Activated naive CD4-positive, alpha-beta T cell treated with anti-CD3 and anti-CD28 coated beads, Interleukin-2, amount 10 ng/mL, durations not matched to agents 7 days and 5 days (primary cell): ENCODE data around the gene ABCB8.
A peak's percentile ranks its signal among the peaks of the same experiment; 100 is the strongest.

Experiments
- CTCF ChIA-PET: fragments of 350-600 bp; sonication (Branson Sonifier 250); formaldehyde crosslinking; loops from one replicate; lab custom pipeline; 2021; ENCODE audit warnings: antibody characterized with exemption; lab: Charles Lee
- DNase-seq: peaks from one replicate; pipeline ENCODE4 v3.0.0-alpha.2; 2020
- H3K27ac Mint-ChIP-seq: one replicate; pipeline ENCODE4 v1.8.0; 2021; ENCODE audit warnings: mild to moderate bottlenecking, moderate library complexity, mixed read lengths
- H3K27me3 Mint-ChIP-seq: one replicate; pipeline ENCODE4 v1.8.0; 2021; ENCODE audit warnings: mild to moderate bottlenecking, mixed read lengths
- H3K36me3 Mint-ChIP-seq: one replicate; pipeline ENCODE4 v1.8.0; 2021; ENCODE audit warnings: mixed read lengths
- H3K4me1 Mint-ChIP-seq: one replicate; pipeline ENCODE4 v1.8.0; 2021; ENCODE audit warnings: mixed read lengths
- H3K4me3 Mint-ChIP-seq: one replicate; pipeline ENCODE4 v1.8.0; 2021; ENCODE audit warnings: mild to moderate bottlenecking, moderate library complexity, mixed read lengths
- H3K9me3 Mint-ChIP-seq: one replicate; pipeline ENCODE4 v1.8.0; 2021; ENCODE audit warnings: mixed read lengths

ABCB8 gene

DNA sequence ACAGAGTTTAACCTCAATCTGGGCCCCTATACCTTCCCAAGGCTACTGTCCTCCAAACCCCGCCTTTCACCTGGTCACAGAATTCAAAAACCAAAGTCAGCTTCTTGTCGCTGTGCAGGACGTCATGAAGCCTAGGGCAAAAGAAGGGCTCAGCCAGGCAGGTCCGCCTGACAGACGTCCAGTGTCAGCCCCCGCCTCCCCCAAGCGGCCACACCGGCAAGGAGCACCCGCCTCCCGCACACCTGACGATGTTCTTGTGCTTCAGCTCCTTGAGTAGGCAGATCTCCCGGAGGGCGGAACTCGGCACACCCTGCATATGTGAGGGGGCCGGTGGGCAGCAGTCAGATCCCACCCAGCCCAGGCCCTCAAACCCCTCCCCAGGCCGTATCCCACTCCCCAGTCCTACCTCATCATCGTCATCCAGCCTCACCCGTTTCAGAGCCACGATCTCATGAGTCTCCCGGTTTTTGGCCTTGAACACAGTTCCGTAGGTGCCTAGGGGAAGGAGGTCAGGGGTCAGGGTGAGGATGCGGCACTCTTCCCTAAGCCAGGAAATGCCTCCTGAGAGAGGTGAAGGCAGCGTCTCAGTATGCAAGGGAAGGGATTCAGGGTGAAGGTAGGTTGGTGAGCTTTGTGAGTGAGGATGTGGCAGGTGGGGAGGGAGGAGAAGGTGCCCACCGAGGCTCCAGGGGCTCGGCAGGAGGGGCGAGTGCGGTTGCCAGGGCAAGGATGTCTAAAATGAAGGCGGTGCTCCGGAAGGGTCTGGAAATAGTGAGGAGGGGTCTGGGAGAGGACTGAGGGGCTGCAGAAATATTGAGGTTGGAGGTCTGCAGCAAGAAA is 28.6 kb downstream of the ABCB8 start:
- peaks cover 64% of the 10 kb centered on the region for H3K4me1 Mint-ChIP-seq
- CTCF ChIA-PET: interaction anchor here (1.3 kb wide), 1 partner anchor 54 kb away, joined by 4 read pairs; no protein-coding TSS in a partner anchor
- no peaks in the 10 kb centered on the region for H3K9me3 Mint-ChIP-seq
- peak overlapping the region; percentile 96 for H3K4me3 Mint-ChIP-seq
- peaks cover 6% of the 10 kb centered on the region for H3K36me3 Mint-ChIP-seq
- H3K27ac Mint-ChIP-seq: peak overlapping the region; percentile 68
- DNase-seq: no peak
- H3K27me3 Mint-ChIP-seq: peaks cover 9% of the 10 kb centered on the region

DNA sequence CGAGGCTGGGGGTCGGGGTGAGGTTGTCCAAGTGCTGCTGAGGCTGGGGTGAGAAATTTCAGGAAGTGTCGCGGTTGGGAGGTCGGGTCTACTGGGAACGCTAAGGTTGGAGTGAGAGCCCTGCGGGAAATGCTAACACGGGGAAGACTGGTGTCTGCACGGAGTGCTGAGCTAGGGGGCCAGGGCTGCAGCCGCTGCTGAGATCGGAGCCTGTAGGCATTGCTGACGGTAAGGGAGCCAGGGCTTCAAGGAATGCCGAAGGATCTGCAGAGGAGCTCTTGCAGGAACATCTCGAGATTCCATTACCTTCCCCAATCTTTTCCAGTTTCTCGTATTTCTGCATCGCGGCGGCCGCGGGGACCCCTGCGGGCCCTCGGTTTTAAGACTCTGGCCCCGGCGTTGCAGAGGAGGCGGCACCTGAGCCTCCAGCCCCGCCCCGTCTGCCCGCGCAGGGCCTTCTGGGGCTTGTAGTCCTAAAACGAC is 29.3 kb downstream of the ABCB8 start, which contains the start of gene CDK5:
CDK5 (minus strand) TSS at position 392 of the 483 bp plus-strand sequence; CDS start at position 343, 49 bp downstream.
- H3K4me1 Mint-ChIP-seq: peaks cover 61% of the 10 kb centered on the region
- DNase-seq: no peak
- peaks cover 2% of the 10 kb centered on the region for H3K27me3 Mint-ChIP-seq
- peak within 1 kb of the TSS; percentile 94 for H3K27ac Mint-ChIP-seq
- CTCF ChIA-PET: interaction anchor here (1.3 kb wide), 1 partner anchor 53 kb away, joined by 4 read pairs; no protein-coding TSS in a partner anchor
- H3K9me3 Mint-ChIP-seq: no peaks in the 10 kb centered on the region
- H3K36me3 Mint-ChIP-seq: peaks cover 5% of the 10 kb centered on the region
- H3K4me3 Mint-ChIP-seq: peak within 1 kb of the TSS; percentile 96

DNA sequence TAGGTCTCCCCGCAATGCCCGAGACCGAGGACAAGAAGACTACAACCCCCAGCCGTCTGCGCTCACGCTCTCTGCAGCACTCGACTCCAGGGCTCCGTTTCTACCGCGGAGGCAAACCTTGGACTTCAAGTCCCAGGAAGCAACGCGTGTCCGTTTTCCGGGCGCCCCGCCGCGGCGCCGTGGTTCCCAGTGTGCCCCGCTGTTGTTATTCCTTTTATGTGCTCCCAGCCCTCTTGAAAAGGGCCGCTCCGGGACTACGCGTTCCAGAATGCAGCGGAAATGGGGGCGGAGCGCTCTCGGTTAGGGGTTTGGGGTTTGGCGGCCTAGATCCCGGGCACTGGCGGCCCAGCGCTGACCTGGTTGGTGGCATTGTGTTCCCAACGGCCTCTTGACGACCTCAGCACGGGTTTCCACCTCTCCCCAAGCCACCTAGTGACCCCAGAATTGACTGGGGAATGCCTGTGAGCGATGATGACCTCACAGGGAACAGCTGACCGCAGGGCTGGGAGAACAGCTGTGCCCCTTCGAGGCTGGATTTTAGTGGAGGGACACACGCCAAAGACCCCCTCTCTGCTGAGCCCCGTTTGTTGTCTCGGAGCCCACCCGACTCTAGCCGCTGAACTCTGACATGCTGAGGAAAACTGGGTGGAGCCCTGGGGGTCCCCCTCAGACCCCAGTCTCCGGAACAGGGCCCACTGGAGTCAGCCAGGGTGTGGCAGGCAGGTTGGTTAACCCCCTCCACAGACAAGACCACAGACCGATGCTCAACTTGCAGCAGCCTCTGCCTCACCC is 29.9 kb downstream of the ABCB8 start:
- DNase-seq: peak; percentile 99
- Mint-ChIP-seq H3K36me3 (peaks cover 2% of the 10 kb centered on the region), H3K27ac (peak overlapping the region; percentile 94), H3K27me3 (no peaks in the 10 kb centered on the region), H3K4me1 (peaks cover 55% of the 10 kb centered on the region), H3K9me3 (no peaks in the 10 kb centered on the region), H3K4me3 (peak overlapping the region; percentile 96)
- CTCF ChIA-PET: no interaction called here

DNA sequence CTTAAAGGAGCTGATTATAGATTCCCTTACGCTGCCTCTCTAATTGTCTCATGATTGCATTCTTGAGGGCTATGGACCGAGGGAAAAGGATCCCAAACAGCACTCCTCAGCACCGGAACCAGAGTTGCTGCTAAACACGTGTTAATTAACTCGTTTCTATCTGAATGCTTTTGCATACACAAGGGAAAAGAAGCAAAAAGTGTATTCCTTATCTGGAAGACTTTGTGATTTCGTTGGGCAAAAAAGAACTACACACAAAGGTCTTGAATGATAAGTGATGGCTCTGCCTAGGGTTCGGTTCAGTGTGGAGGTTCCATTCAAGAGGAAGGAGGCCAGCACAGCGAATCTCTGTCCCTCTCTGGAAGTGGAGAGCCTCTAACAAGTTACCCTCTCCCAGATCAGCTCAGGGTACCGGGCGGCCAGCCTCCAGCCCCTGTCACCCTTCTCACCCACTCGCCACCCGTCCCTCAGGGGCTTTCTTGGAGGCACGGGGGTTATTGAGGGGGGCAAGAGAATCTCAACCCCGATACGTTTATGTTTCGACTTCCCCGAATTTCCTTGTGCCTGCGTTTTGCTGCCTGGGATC is 30.6 kb downstream of the ABCB8 start:
- peak; percentile 38 for DNase-seq
- peak overlapping the region; percentile 94 for H3K27ac Mint-ChIP-seq
- H3K4me1 Mint-ChIP-seq: peaks cover 50% of the 10 kb centered on the region
- H3K9me3 Mint-ChIP-seq: no peaks in the 10 kb centered on the region
- CTCF ChIA-PET: interaction anchor here (1.8 kb wide), 1 partner anchor 52 kb away, joined by 7 read pairs; no protein-coding TSS in a partner anchor
- peaks cover 6% of the 10 kb centered on the region for H3K36me3 Mint-ChIP-seq
- H3K27me3 Mint-ChIP-seq: no peaks in the 10 kb centered on the region
- peak overlapping the region; percentile 96 for H3K4me3 Mint-ChIP-seq

DNA sequence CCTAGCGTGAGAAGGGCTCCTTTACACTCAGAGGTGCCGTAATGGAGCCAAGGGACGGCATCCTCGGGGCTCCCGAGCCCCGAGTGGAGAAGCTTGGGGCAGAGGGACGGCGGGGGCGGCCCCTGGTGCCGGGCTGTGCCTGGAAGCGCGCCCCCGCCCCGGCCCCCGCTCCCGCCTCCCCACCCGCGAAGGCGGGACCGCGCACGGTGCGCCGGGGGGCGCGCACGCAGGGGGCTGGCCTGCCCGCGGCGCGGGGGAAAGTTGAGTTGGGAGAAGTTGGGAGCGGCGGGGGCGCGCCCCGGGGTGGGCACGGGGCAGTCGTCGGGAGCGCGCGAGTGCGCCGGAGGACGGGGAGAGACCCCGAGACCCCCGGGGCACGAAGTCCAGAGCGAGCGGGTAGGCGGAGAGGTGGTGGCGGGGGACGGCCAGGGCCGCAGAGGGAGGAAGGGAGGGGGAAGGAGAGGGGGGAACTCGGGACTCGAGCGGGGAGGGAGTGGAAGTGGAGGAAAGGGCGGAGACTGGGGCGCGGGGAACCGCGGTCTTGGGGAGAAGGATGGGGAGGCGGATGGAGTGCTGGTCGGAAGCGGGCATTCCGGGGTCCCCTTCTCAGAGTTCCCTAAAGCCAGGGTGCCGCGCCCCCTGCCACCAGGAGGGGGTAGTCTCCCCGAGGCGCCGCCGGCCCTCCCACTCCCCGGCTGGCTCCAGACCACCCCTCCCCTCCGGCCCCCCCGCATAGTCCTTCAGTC is 31.3 kb downstream of the ABCB8 start, which contains the start of gene SLC4A2:
SLC4A2 (plus strand) TSS at position 223 of the 746 bp plus-strand sequence. CDS start 2,399 bp downstream, outside the sequence.
- Mint-ChIP-seq H3K9me3 (no peaks in the 10 kb centered on the region), H3K27me3 (no peaks in the 10 kb centered on the region), H3K36me3 (peaks cover 8% of the 10 kb centered on the region), H3K27ac (peak within 1 kb of the TSS; percentile 94), H3K4me1 (peaks cover 48% of the 10 kb centered on the region), H3K4me3 (peak within 1 kb of the TSS; percentile 96)
- CTCF ChIA-PET: interaction anchor here (0.7 to 1.8 kb wide), 2 partner anchors 40 to 51 kb away, joined by 3 to 7 read pairs; no protein-coding TSS in a partner anchor
- peak; percentile 79 for DNase-seq

DNA sequence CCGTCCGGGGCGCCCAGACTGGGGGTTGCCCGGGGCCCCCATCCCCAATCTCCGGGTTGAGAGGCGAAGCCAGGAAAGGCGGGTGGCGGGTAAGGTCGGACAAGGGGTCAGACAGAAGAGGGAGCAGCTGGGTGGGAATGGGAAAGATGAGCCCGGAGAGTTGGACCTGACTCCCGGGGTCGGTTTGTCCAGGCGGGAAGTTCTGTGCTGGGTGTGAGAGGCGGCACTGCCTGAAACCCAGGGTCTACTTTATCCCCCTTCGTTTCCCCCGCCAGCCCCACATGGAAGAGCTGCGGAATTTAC is 31.8 kb downstream of the ABCB8 start:
- no peak for DNase-seq
- H3K9me3 Mint-ChIP-seq: no peaks in the 10 kb centered on the region
- peak overlapping the region; percentile 7 for H3K27ac Mint-ChIP-seq
- peaks cover 10% of the 10 kb centered on the region for H3K36me3 Mint-ChIP-seq
- H3K4me1 Mint-ChIP-seq: peaks cover 48% of the 10 kb centered on the region
- no peaks in the 10 kb centered on the region for H3K27me3 Mint-ChIP-seq
- CTCF ChIA-PET: interaction anchor here (0.7 to 1.8 kb wide), 4 partner anchors 17 to 51 kb away, joined by 3 to 7 read pairs (median 4); no protein-coding TSS in a partner anchor
- peak overlapping the region; percentile 96 for H3K4me3 Mint-ChIP-seq

DNA sequence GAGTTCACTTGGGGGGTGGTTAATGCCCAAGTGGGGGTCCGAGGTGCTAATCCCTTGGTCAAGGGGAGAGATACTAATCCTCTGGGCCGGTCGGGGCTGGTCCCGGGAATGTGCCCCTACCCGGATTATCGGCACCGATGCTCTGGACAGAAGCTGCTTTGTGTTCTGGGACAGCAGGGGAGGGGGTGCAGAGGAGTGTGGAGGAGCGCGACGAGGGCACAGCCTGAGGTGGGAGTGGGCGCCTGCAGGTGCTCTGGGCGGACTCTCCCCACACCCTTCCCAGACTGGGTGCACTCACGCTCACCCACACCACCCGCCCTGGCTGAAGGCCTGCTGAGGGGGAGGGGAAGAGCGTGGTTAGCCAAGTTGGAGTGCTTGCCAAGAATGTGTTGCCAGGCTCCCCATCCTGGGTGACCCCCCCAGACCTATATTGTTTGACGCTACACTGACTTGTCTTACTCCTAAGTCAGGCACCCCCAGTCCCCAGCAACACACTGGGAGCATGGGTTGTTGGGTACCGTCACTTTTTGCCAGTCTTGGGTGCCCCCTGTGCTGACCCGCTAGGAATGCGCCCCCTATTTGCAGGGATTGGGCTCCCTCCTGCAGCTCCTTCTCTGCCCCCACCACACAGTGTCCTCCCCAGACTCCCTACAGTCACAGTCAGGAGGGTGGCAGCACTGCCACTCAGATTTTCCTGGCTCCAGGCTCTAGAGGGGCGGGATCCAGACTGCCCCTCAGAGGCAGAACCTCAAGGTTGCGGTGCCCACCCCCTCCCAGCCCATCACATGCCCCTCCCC is 32.4 kb downstream of the ABCB8 start:
- Mint-ChIP-seq H3K4me3 (peak overlapping the region; percentile 96), H3K9me3 (no peaks in the 10 kb centered on the region), H3K27me3 (no peaks in the 10 kb centered on the region), H3K36me3 (peaks cover 13% of the 10 kb centered on the region), H3K27ac (peak overlapping the region; percentile 7), H3K4me1 (peaks cover 48% of the 10 kb centered on the region)
- CTCF ChIA-PET: interaction anchor here (0.6 to 1.8 kb wide), 5 partner anchors 16 to 55 kb away, joined by 3 to 7 read pairs (median 3); no protein-coding TSS in a partner anchor
- DNase-seq: peak; percentile 28

DNA sequence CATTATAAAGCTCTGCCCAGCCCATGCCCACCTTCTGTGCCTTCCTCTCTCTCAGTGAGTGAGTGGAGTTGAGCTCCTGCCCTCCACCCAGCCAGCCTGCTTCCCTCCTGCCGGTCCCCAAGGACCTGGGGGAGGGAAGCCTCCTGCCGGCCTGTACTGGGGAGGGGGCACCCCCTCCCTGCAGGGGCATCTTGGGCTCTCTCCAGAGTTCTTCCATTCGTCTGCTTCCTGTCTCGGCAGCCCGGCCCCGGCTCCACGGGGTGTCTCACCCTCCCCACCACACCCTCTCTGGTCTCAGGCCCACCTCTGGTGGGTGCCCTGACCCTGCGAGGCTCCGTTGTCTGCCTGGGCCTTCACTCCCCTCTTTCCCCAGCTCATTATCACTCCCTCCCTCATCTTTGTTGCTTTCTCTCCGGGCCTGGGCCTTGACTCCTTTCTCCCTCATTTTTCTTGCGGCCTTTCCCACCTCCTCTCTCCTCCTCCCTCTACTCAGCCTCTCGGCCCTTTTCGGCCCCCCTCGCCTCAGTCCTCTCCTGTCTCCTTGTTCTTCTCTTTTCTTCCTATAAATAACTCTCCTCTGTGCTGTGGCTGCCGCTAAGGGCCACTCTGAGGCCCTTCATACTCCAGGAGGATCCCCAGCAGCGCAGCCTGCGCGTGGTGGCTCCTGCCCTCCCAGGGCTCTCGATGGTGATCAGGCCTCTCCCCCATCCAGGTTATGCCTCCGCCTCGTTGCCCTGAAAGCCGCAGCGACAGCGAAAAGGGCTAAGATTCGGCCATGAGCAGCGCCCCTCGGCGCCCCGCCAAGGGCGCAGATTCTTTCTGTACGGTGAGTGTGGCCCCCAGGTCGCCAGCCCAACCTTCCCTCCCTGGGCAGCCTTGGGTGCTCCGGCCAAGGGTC is 33.2 kb downstream of the ABCB8 start:
- Mint-ChIP-seq H3K27me3 (no peaks in the 10 kb centered on the region), H3K4me3 (peak overlapping the region; percentile 96), H3K4me1 (peaks cover 42% of the 10 kb centered on the region), H3K36me3 (peaks cover 13% of the 10 kb centered on the region), H3K9me3 (no peaks in the 10 kb centered on the region), H3K27ac (no peak overlapping the region)
- no peak for DNase-seq
- CTCF ChIA-PET: no interaction called here

DNA sequence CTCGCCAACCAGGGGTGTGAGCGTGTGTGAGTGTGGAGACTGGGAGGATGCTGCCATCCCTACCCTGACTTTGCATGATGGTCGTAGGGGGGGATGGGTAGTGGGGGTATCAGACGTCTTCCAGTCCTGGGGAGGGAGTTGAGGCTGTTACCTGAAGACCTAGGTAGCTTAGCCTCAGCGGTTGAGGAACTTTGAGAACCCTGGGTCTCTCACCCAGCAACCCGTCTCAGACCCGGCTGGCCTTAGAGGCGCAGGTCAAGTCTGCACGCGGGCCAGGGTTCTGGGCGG is 33.8 kb downstream of the ABCB8 start:
- H3K27ac Mint-ChIP-seq: no peak overlapping the region
- peaks cover 12% of the 10 kb centered on the region for H3K36me3 Mint-ChIP-seq
- peaks cover 36% of the 10 kb centered on the region for H3K4me1 Mint-ChIP-seq
- no peaks in the 10 kb centered on the region for H3K9me3 Mint-ChIP-seq
- H3K4me3 Mint-ChIP-seq: peak overlapping the region; percentile 96
- CTCF ChIA-PET: no interaction called here
- DNase-seq: no peak
- H3K27me3 Mint-ChIP-seq: no peaks in the 10 kb centered on the region

DNA sequence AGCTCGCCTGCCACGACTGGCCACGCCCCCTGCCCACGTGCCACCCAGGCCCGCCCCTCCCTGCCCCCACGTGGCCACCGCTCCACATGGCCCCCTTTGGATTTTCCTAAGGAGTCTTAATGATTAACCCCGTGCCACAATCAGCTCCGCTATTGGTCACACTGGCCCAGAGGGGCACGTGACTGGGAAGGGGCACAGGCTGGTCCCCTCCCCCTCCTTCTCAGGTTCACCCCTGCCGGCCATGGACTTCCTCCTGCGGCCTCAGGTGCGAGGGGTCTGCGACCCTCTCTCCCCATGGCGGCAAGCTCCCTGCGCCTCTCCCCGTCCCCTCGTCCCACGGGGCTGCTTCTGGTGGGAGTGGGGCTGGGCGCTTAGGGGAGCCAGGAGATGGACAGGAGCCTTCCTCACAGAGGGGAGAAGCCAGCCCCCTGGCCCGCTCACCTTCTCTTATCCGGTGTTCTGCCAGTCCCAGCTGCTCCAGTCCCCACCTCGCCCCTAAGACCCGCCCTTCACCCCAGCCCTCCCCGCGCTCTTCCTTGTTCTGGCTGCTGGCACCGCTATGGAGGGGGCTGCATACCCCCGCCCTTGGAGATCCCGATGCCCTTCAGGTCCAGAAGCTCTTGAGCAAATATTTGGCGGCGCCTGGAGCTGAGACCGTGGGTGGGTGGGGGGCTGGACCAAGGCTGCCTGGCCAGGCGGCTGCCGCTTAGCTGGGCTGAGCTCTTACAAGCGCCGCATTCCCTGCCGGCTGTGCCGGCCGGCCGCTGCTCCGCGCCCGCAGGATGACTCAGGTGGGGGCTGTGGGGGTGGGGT is 34.4 kb downstream of the ABCB8 start:
- Mint-ChIP-seq H3K27me3 (no peaks in the 10 kb centered on the region), H3K4me1 (peaks cover 31% of the 10 kb centered on the region), H3K9me3 (no peaks in the 10 kb centered on the region), H3K27ac (no peak overlapping the region), H3K36me3 (peaks cover 15% of the 10 kb centered on the region), H3K4me3 (no peak overlapping the region)
- CTCF ChIA-PET: interaction anchor here (1.1 kb wide), 1 partner anchor 14 kb away, joined by 3 read pairs; no protein-coding TSS in a partner anchor
- DNase-seq: no peak

DNA sequence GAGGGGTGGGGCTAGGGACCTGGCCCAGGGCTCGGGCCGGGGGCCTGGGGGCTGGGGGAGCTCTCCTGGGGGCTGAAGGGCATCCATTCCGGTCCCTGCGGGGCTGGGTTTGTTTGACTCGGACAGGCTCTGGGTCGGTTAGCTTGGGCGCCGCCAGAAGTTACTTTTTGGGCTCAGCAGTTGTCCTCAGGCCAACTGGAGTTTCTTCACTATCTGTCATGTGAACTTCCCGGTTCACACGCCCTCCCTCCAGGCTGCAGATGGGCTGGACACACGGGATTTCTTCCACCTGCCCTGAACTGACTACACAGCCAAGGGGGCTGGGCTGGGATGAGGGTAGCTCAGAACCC is 34.9 kb downstream of the ABCB8 start:
- no peak overlapping the region for H3K27ac Mint-ChIP-seq
- DNase-seq: no peak

More for the DNA sequence above, 34.9 kb downstream of the ABCB8 start:
- Mint-ChIP-seq H3K4me3 (no peak overlapping the region), H3K27me3 (no peaks in the 10 kb centered on the region), H3K36me3 (peaks cover 19% of the 10 kb centered on the region), H3K4me1 (peaks cover 31% of the 10 kb centered on the region), H3K9me3 (no peaks in the 10 kb centered on the region)
- CTCF ChIA-PET: interaction anchor here (1.1 kb wide), 1 partner anchor 13 kb away, joined by 3 read pairs; no protein-coding TSS in a partner anchor
